ENCODE measurements around the gene IDI2.

IDI2 gene

DNA sequence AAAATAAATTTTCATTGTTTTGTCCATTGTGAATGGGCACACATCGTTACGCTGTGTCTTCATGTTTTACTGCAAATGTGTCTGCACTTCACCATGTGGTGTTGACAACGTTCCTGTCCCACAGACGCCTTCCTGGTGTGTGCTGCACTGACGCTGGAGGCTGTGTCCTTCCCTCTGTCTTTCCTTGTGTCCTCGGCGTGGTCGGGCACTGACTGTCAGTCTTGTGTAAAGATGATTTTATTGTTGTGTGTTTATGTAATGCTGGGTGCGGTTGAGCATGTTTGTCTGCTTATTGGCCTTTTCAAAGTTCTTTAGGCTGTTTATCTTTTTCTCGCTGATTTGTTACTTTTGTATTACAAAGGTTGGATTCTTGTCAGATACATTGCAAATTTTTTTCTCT, 18.1 kb downstream of the IDI2 start:
- no peak overlapping the region for H3K4me3 ChIP-seq (ENCODE audit: low read length)
- TF ChIP-seq ZNF274 (IDR thresholded peaks at IDR 0.05; ENCODE audit: low read depth, low read length): no peak

DNA sequence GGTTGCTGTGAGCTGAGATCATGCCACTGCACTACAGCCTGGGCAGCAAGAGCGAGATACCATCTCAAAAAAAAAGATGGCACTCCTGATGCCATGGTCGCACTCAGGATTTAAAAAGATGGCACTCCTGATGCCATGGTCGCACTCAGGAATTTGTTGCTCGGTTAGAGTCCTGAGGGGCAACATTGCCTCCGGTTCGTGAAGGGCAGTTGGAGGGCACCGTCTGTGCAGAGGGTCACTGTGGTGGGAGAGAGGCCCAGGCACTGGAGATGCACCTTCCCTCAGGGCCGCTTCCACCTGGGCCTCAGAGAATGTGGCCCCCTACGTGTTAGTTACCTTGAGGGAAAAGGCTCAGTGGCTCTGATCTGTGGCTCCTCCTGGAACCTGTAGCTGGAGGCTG, 19.1 kb downstream of the IDI2 start:
- TF ChIP-seq ZNF274 (IDR thresholded peaks at IDR 0.05; ENCODE audit: low read depth, low read length): no peak

DNA sequence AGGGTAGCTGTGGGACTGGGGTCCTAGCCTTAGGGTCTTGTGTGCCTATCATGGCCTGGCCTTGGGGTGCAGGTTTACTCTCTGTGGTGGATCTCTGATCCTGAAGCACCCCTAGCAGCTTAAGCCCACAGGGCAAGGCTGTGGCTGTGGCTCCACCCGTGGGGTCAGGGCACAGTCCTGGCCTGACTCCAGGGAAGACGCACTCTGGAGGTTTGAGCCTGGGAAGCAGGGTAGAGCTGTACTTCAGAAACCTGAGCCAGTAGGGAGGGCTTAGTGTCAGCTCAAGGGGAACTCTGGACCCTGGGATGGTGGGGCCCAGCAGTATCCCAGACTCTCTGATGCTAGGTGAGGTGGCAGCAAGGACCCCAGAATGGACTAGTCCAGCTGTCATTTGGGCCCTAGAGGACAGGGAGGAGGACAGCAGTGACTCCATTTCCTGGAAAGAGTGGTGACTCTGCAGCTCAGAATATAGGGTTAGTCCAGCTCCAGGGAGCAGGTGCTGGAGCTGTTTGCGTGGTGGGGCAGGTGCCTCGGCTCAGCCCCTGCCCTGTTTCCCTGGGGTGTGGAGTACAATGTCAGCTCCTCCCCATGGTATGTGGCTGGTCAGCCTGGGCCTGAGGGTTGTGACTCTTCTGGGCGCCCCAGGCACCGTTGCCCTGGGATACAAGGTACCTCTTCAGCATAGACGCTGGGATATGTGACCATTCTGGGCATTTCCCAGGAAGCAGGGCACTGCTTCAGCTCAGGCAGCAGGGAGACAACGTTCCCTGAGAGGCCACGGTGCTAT, 21.6 kb downstream of the IDI2 start:
- TF ChIP-seq ZNF274 (IDR thresholded peaks at IDR 0.05; ENCODE audit: low read depth, low read length): no peak
- H3K4me3 ChIP-seq (ENCODE audit: low read length): no peak overlapping the region

More for the DNA sequence above, 19.1 kb downstream of the IDI2 start:
- no peak overlapping the region for H3K4me3 ChIP-seq (ENCODE audit: low read length)

DNA sequence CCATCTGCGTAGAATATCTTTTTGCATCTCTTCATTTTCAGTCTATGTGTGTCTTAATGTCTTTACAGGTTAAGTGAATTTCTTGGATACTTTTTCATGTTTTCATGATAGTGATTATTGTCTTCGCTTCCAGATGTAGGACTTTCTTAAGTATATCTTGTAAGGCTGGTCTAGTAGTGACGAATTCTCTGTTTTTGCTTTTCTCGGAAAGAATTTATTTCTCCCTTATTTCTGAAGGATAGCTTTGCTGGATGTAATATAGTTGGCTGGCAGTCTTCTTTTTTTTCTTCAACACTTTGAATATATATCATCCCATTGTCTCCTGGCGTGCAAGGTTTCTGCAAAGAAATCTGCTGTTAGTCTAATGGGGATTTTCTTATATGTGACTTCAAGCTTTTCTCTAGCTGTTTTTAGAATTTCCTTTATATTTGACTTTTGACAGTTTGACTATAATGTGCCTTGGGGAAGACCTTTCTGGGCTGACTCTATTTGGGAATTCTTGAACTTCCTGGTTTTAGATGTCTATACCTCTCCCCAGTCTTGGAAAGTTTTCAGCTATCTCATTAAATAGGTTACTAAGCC, 23.1 kb downstream of the IDI2 start:
- H3K4me3 ChIP-seq (ENCODE audit: low read length): no peak overlapping the region
- no peak for TF ChIP-seq ZNF274 (IDR thresholded peaks at IDR 0.05; ENCODE audit: low read depth, low read length)

DNA sequence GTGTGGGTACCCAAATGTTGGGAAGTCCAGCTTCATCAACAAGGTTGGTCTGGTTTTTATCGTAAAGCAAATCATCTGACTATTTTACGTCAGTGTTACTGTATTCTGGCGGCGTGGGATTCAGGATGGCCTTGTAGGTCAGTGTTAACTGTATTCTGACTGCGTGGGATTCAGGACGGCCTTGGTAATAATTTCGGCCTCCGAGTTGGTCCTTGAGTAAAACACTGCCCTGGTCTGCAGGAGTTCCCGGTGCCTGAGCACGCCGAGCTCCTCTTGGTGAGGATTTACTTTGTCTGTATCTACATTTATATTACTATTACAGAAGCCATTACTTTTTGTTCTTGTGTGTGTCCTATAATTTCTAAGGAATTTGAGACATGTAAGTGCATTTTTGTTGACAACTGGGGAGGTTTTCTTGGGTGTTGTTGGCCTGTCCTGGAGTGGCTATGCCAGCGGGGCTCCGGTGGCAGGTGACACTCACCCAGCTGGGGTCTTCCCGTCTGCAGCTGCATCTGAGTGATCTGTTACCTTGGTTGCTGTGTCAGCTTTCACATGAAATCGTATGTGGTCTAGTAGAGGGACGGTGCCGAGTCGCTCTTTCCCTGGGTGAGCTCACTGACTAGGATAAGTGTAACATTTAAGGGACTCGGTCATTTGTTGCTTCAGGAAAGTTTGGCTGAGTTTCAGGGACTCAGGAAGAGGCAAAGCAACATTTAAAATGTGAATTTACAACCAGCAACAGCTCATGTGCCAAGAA, 28.2 kb downstream of the IDI2 start:
- no peak for TF ChIP-seq ZNF274 (IDR thresholded peaks at IDR 0.05; ENCODE audit: low read depth, low read length)
- H3K4me3 ChIP-seq (ENCODE audit: low read length): no peak overlapping the region

DNA sequence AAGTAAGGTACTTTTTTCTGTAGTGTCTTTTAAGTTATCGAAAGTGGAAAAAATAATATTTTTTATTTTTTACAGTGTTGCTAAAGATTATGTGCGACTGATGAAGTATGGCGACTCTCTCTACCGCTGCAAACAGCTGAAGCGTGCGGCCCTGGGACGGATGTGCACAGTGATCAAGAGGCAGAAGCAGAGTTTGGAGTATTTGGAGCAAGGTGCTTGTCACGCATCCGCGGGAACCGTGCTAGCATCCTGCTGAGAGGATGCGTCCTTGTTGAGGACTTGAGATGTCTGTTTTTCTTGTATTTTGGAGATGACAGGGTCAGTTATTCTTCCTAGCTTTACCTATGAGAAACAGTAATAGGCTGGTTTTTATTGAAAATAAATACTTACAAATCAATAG, 29.6 kb downstream of the IDI2 start:
- no peak overlapping the region for H3K4me3 ChIP-seq (ENCODE audit: low read length)
- no peak for TF ChIP-seq ZNF274 (IDR thresholded peaks at IDR 0.05; ENCODE audit: low read depth, low read length)

DNA sequence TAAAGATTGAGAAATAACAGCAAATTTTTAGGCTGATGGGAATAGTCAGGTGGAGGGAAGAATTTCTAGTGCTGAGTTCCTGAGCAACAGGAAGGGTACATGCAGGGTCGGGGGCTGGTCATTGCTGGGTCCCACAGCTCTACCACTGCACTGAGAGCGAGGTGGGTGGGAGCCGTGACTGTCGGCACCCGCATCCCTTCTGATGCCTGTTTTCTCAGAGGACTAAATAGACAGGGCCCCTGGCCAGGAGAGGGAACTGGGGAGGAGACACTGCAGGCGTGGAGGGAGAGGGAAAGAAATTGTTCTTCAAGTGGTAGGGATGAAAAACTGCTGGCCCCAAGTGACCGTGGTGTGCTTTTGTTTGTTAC, 30.1 kb downstream of the IDI2 start:
- TF ChIP-seq ZNF274 (IDR thresholded peaks at IDR 0.05; ENCODE audit: low read depth, low read length): no peak
- H3K4me3 ChIP-seq (ENCODE audit: low read length): no peak overlapping the region

DNA sequence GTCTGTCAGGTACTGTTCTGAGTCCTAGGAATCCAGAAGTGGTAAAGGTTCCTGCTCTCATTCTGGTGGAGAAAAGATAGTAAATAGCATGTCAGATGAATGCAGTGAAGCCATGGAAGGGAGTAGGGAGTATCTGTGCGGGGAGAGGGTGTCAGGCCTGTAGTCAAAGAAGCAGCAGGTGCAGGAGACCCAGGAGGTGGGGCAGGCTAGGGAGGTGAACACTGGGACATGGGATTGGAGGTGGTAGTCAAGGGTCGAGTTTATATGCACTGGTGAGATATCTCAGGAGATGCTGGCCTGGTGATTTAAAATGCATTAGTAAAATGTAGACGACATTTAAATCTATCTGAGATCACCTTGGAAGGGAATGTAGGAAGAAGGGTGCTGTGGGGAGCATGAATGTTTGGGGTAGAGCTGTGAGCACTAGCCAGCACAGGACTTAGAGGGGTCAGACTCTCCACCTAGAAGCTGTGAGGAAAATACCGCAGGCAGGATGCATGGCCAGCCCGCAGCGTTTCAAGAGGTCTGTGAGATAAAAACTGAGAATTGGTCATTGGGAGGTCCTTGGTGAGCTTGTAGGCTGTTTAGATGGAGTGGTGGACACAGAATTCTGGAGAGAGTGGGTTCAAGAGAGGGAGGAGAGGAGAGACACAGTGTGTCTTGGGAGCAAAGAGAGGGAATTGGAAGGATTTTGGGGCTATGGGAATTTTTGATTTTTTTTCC, 30.7 kb downstream of the IDI2 start:
- no peak overlapping the region for H3K4me3 ChIP-seq (ENCODE audit: low read length)
- no peak for TF ChIP-seq ZNF274 (IDR thresholded peaks at IDR 0.05; ENCODE audit: low read depth, low read length)

DNA sequence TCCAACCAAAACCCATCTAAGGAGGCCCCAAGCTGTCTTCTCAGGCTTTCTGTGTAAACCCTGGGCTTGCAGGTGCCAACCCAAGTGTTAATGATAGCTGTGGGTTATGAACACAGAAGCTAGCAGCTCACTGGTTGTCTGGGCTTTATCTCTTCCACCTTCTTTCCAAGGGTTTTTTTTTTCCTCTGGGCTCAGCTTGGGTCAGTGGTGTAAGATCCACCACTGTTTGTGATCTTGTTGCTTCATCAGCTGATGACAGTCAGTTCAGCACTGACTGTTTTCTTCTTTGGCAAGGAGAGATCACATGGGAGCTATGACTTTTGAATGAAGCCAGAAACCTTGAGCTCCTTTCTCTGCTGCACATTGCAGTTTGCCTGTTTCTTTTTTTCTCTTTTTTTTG, 32.8 kb downstream of the IDI2 start:
- no peak overlapping the region for H3K4me3 ChIP-seq (ENCODE audit: low read length)
- no peak for TF ChIP-seq ZNF274 (IDR thresholded peaks at IDR 0.05; ENCODE audit: low read depth, low read length)

DNA sequence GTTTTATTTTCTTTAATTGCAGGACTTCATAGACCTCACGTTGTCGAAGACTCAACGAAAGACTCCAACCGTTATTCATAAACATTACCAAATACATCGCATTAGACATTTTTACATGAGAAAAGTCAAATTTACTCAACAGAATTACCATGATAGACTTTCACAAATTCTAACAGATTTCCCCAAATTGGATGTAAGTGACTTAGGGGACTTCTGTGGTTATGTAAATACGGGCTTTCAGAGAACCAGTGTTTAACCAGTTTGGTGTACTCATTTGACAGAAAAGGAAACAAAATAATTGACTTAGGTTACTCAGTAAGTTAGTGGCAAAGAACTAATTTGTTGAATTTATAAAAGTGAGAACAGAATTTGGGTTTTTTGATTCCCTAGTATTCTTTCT, 33.2 kb downstream of the IDI2 start:
- TF ChIP-seq ZNF274 (IDR thresholded peaks at IDR 0.05; ENCODE audit: low read depth, low read length): no peak
- H3K4me3 ChIP-seq (ENCODE audit: low read length): no peak overlapping the region

DNA sequence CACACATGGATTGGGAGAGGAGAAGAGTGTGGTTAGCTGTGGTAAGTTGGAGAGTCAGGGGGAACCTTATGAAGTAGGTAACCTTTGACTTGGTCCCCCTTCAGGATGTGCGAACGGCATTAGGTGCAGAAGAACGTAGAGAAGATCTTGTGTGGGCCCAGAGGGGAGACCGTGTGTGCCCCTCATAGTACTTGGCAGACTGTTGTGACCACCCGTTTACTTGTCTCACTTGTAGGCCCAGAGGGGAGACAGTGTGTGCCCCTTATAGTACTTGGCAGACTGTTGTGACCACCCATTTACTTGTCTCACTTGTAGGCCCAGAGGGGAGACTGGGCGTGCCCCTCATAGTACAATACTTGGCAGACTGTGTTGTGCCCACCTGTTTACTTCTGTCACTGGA, 34.9 kb downstream of the IDI2 start:
- no peak for TF ChIP-seq ZNF274 (IDR thresholded peaks at IDR 0.05; ENCODE audit: low read depth, low read length)
- H3K4me3 ChIP-seq (ENCODE audit: low read length): no peak overlapping the region

DNA sequence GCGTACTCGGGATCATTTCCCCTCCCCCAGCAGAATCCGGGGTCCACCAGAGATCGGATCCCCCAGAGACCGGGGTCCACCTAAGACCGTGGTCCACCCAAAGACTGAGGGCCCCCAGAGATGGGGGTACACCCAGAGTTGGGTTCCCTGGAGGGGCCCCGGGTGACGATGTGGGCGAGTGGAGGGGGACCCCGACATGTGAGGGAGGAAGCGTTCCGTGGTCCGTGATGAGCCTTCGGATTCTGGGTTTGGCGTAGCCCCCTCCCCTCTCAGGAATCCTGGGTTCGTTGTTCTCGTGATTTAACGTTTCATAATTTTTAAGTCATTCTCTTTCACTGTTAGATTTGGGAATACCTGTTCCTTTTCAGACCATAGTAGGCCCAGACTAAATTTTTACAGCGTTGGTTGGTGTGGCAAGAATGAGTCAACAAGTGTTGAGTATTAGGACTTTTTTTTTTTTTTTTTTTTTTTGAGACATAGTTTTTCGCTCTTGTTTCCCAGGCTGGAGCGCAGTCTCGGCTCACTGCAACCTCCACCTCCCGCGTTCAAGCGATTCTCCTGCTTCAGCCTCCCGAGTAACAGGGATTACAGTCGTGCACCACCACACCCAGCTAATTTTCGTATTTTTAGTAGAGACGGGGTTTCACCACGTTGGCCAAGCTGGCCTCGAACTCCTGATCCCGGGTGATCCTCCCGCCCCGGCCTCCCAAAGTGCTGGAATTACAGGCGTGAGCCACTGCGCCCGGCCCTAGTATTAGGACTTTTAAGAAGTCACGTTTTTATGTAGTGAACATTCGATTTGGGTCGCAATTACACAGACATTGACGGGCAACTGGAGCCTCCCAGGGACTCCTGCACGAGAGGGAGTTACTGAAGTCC, 36.8 kb downstream of the IDI2 start:
- H3K4me3 ChIP-seq (ENCODE audit: low read length): peak overlapping the region; percentile 80
- TF ChIP-seq ZNF274 (IDR thresholded peaks at IDR 0.05; ENCODE audit: low read depth, low read length): no peak

DNA sequence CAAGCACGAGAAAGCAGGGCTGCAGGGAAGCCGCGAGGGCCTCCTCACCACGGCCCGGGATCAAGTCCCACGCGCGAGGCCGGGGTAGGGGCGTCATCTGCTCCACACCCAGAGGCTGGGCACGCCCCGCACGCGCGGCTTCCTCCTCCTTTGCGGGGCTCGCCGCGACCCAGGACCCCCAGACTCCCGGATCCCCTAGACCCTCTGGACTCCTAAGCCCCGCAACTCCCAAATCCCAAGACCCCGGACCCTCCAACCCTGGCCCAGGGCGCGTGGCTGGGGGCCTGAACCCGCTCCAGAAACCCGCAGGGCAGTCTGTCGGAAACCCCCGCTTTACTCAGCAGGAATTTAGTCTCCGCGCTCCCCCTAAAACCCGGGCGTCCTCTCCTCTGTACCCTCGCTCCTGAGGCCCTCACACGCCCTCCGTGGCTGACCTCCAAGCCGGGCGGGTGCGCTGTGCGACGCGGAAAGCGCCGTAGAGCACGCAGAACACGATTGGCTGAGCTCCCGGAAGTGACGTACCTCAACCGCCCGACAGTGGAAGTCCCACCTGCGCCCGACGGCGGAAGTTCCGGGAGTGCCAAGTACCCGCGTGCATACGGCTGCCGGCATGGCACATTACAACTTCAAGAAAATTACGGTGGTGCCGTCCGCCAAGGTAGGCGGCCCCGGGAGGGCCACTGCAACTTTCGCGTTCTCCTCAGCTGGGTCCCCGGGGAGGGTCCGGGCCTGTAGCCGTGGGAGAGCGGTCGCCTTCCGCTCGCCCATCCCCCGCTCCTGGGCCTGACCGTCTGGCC, 37.6 kb downstream of the IDI2 start, which contains the start of gene GTPBP4:
TSS of gene GTPBP4 (plus strand) at position 565 of the 797 bp plus-strand sequence. CDS start at position 611, 46 bp downstream.
- peak within 1 kb of the TSS; percentile 80 for H3K4me3 ChIP-seq (ENCODE audit: low read length)
- TF ChIP-seq ZNF274 (IDR thresholded peaks at IDR 0.05; ENCODE audit: low read depth, low read length): no peak
